Urothelium cell line (cell line): ENCODE measurements around the gene CEACAM18.
"Not testable (repeated sequence)": the region's sequence is repeated elsewhere in the genome, so short reads cannot be mapped to it uniquely, and the experiment has no call there.

ENCODE experiments used
- DNase-seq: peaks from one replicate; pipeline ENCODE4 v3.0.0; 2011; ENCODE audit warnings: low spot score, mixed read lengths
- FAIRE-seq: peaks from 2 replicates; lab custom pipeline; 2011; peaks lifted over from hg19 to GRCh38; lab: Jason Lieb, UNC

The CEACAM18 gene

GRCh38 chr19:51460164-51460992 is 18.0 kb upstream of the CEACAM18 start:
- FAIRE-seq (no peak), DNase-seq (peak; percentile 53)

GRCh38 chr19:51461723-51462161 is 16.6 kb upstream of the CEACAM18 start:
- FAIRE-seq (no peak), DNase-seq (no peak)

GRCh38 chr19:51462276-51462675 is 16.1 kb upstream of the CEACAM18 start:
- no peak for FAIRE-seq

DNA sequence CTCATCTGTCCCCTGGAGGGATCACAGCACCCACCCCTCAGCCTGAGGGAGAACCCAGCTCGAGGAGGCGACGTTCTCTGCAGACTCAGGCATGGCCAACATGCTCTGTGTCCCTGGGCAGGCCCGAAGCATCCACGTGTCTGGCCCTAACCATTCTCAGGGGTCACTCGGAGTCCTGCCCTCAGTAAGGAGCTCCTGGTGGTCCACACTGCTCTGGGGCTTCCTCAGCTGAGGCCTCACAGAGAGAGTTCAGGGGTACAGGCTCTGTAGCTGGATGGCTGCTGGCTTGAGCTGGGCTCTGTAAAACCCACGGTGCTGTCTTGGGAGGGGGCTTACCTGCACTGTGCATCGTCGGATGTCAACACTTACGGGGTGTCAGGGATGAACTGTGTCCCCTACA is 15.7 kb upstream of the CEACAM18 start:
- FAIRE-seq (no peak), DNase-seq (no peak)

More at GRCh38 chr19:51462276-51462675, 16.1 kb upstream of the CEACAM18 start:
- DNase-seq, result no peak

- peak; percentile 90 for FAIRE-seq
- DNase-seq, result not testable (repeated sequence)
Observed at GRCh38 chr19:51463976-51464581, 14.3 kb upstream of the CEACAM18 start.

- FAIRE-seq (no peak), DNase-seq (no peak)
Observed at GRCh38 chr19:51466723-51467122, 11.6 kb upstream of the CEACAM18 start.

GRCh38 chr19:51467864-51468544 is 10.3 kb upstream of the CEACAM18 start:
- DNase-seq (no peak), FAIRE-seq (no peak)

DNA sequence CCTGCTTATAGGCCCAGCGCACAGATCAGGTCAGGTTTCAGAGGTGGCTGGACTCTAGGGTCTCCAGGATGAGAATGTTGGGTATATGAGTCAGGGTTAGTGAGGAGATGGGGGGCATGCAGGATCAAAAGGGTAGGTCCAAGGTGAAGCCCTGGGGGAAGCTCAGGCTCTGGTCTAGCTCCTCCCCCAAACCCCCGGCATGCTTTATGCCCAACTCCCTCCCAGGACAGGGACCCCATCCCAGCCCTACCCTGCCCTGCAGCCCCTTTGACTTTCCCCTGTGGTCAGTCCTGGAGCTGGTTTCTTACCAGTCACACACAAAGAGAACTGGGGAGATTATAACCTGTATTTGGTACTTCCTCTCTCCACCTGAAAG is 9.8 kb upstream of the CEACAM18 start:
- DNase-seq (no peak), FAIRE-seq (no peak)

DNA sequence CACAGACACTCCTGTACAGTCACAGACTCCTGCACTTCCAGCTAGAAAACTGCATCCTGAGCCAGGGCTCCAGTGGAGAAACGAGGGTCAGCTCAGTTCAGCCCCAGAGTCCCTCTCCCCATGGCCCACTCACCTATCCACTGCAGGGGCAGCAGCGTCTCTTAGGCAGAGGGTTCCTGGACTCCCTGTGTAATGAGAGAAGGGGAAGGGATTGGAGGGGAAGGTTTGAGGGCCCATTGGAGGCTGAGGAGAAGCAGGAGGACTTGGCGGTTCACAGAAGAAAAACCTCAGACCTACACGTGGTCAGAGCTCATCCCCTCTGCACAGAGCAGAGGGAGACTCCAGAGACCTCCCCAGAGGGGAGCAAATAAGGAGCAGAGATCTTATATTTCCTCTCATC is 9.2 kb upstream of the CEACAM18 start:
- DNase-seq (no peak), FAIRE-seq (no peak)

- DNase-seq (no peak), FAIRE-seq (no peak)
Observed at GRCh38 chr19:51469629-51470028, 8.7 kb upstream of the CEACAM18 start.

DNA sequence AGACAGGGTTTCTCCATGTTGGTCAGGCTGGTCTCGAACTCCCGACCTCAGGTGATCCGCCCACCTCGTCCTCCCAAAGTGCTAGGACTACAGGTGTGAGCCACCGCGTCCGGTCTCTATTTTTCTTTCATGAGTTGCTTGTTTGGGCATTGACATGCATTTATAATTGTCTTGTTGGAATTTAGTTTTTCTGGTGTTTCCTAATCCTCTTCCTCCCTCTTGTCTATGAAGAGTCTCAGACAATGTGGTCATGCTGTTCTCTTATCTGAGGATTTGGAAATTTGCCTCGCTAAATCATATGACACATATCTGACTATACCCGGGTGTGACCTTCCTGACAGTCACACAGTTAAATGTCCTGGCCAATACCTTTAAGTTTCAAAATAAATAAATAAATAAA is 7.4 kb upstream of the CEACAM18 start:
- FAIRE-seq (no peak), DNase-seq (no peak)

DNA sequence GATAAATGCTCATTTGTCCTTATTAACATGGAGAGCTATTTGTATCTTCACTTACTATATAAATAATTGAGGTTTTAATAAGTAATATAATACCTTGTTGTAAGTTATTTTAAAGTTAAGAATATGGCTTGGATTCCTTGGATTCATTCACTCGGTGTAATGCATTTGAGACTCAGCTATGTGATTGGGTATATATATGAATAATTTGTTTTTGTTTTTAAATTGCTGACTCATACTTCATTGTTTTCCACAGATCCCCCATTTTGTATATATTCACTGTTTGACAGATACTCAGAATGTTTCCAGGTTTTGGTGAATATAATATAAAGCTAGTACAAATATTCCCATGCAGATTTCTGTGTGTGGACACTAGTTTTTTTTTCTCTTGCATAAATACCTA is 6.8 kb upstream of the CEACAM18 start:
- FAIRE-seq (no peak), DNase-seq (no peak)

DNA sequence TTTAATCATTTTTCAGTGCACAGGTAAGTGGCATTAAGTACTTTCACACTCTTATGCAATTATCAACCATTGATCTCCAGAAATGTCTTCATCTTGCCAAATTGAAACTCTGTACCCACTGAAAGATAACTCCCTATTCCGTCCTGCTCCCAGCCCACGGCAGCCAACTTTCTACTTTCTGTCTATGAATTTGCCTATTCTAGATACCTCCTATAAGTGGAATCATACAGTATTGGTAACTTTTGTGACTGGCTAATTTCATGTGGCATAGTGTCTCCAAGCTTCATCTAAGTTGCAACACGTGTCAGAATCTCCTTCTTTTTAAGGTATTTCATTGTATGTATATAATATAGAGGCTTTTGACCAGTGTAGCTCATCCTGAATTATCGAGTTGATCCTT is 5.7 kb upstream of the CEACAM18 start:
- DNase-seq, result no peak
- FAIRE-seq, result no peak

GRCh38 chr19:51473009-51473707 is 5.2 kb upstream of the CEACAM18 start:
- peak; percentile 67 for DNase-seq
- FAIRE-seq, result peak; percentile 73

DNA sequence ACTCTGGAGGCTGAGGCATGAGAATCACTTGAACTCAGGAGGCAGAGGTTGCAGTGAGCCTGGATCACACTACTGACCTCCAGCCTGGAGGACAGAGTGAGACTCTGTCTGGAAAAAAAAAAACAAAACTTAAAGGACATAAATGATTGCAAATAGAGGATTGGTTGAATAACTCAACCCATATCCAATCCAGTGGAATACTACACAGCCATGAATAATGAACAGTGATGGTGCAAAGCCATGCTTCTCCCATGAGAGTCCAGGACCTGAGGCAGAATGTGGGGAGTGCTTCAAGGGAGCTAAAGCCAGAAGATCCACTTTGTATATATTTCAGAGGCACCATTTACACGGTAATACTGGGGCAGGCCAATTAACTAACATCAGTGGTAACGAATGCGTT is 2.2 kb upstream of the CEACAM18 start:
- FAIRE-seq (no peak), DNase-seq (no peak)

DNA sequence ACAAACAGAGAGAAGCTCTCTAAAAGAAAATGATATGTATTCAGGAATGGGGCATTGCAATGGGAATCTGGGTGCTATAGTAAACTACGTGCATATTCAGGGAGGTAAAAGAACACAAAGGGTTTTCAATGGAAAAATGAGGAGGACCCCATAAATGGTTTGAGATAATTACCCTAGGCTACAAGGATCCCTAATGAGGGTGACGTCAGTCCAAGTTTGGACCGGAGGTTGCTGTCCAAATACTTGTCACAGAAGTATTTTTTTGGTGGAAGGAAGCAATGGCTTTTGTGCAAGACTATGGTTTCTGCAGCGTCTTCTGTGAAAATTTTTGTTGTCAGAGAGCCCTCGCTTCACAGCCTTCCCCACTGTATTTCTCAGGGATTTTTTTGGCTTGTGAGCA is 995 bp upstream of the CEACAM18 start:
- FAIRE-seq (no peak), DNase-seq (no peak)

DNA sequence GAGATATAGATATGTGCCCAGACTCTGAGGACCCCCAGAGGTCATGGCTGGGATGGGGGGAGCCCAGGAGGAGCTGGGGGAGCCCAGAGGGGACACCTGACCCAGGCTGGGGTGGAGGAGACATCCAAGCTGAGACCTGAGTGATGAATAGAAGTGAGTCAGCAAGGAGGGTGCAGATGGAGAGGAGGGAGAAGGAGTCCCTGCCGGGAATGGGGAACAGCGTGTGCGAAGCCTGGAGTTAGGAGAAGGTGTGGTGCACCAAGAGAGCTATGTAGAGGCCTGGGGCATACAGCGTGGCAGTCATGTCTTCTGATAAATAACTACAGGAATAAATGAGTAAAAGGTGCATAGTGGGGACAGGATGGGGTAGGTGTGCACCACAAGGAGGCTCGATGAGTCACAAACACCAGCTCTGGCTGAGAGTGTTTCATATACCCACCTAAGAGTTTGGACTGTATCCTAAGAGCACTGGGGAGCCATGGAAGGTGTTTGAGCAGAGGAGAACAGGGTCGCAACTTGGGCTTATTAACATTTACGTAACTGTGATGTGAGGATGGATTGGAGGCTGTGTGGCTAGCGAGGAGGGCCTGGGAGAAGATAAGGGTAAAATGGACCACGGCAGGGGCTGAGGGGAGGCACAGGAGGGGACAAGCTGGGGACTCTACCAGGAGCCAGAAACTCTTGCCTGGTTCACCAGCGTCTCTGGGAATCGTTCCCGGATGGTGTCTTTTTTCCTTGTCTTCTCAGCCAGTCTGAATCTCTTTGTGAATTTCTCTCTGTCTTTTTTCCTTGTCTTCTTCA is 1.4 kb downstream of the CEACAM18 start:
- DNase-seq (no peak), FAIRE-seq (no peak)

GRCh38 chr19:51480590-51480989 is 2.3 kb downstream of the CEACAM18 start:
- FAIRE-seq (no peak), DNase-seq (peak; percentile 52)

DNA sequence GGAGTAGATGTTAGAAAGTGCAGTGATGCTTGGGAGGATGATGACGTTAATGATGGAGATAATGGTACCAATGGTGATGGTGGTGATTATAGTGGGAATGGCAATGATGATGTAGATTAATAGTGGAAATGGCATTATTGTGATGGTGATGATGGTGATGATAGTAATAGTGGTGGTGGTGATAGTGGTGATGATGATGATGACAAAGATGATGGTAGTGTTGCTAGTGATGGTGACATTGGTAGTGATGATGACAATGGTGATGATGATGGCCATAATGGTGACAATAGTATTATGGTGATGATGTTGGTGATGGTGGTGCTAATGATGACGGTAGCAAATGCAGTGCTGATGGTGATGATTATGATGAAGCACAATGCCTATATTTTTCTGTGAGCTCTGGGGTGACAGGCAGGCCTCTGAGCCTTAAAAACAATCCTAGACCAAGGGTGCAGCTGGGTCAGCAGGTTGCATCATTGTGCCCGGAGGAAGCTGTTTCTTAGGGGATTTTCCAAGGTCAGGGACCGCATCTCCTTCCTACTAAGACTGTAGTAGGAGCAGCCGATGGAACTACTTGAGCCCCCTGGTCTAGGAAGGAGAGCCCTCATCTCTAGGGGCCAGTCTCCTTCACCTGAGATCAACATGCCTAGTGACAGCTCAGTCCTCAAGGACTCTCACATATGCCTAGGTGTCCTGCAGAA is 7.8 kb downstream of the CEACAM18 start:
- DNase-seq, result no peak
- FAIRE-seq, result no peak

DNA sequence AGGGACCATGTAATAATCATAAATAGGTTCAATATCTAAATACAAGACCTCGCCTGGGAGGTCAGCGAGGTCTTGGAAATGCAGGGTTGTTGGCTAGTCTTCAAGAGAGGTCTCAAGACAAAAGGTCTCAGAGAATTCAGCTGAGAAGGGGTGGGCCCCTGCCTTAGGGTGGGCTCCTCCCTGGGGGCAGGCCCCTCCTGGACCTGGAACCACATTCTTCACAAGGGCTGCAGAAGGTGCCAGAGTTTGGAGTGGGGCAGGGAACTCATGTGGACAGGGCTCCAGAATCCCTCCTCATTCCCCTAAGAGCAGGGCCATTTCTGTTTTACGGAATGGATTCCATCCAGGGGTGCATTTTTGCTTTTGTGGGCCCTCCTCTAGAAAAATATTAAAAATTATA is 10.2 kb downstream of the CEACAM18 start:
- FAIRE-seq (no peak), DNase-seq (no peak)
